T47D (cell line): ENCODE results near the gene SERBP1.
"Not testable (repeated sequence)": the region's sequence is repeated elsewhere in the genome, so short reads cannot be mapped to it uniquely, and the experiment has no call there.

ENCODE experiments used
- DNase-seq, 2 experiments: peaks; one replicate each; pipeline versions ENCODE4 v3.0.0 to v3.0.0-alpha.2; 2011 to 2012; ENCODE audit warnings: low read depth in 1 of 2, low spot score in 1 of 2
- JUND ChIP-seq: IDR thresholded peaks from 2 replicates; pipeline ENCODE4 v1.6.1; 2012; ENCODE audit warnings: low read depth
- in situ Hi-C: cut with HindIII; loops from 2 replicates; pipeline ENCODE4 v1.10.0; 2016; ENCODE audit warnings: low sequenced_read_pairs, low pct_unique_long_range_greater_than_20kb

SERBP1 gene

DNA sequence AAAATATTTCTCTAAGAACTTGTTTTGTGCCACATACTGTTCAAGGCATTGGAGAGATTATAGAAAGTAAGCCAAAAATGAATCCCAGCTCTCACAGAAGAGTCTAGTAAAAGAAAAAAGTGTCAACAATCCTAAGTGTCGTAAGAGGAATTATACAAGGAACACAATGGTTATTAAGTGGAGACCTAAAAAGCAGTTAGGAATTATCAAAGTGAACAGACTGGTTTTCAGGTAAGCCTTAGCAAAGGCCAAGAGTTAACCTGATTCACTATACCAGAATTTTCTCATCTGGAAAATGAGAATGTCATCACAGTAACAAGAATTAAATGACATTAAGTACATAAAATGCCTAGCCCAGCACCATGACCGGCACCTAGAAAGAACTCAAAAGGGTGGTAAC is 15.6 kb downstream of the SERBP1 start:
- DNase-seq = no peak
- in situ Hi-C loops = no loop called here
- TF ChIP-seq JUND = no peak

DNA sequence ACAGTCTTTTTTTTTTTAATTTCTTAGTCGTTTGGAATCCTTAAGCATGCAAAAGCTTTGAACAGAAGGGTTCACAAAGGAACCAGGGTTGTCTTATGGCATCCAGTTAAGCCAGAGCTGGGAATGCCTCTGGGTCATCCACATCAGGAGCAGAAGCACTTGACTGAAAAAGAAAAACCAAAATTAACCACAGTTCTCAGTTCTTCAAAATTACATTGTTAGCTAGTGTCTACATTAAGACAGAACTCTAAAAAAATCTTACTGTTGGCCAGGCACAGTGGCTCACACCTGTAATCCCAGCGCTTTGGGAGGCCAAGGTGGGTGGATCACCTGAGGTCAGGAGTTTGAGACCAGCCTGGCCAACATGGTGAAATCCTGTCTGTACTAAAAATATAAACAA is 17.1 kb downstream of the SERBP1 start:
- DNase-seq, in situ Hi-C loops: not testable (repeated sequence)

DNA sequence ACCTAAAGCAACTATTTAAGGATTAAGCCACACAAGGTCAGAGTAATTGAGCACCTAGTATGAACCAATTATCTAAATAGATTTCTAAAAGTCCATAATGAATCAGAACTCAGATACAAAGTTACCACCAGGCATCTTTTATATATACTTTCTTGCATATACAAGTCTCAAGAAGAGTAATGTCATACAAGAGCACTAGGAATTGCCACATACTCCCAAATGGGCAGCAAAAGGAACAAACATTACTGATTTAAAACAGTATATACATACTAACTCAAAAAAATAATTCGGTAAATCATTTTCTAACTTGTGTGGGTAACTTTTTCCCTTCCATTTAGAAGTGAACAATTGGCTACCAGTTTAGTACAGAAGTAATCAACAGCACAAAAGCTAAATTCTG is 22.1 kb downstream of the SERBP1 start:
- DNase-seq = no peak
- in situ Hi-C loops = no loop called here
- no peak for TF ChIP-seq JUND

DNA sequence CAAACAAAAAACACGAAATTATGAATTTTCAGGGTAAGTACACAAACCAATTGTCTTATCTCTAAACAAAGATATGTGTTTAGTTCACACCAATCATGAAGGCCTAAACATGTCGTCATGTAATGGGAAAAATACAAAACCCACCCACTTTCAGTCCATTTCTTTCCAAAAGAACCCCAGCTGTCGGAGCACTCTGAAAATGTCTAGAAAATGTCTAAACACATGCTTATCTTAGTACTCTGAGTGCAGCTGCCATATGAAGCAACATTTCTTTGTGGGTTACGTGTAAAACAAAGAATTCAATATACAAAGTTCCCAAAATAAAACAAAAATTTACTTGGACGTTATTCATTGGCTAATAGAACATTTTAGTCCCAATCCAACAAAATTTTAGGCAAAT is 22.7 kb downstream of the SERBP1 start:
- in situ Hi-C loops = no loop called here
- TF ChIP-seq JUND = no peak
- DNase-seq = no peak

DNA sequence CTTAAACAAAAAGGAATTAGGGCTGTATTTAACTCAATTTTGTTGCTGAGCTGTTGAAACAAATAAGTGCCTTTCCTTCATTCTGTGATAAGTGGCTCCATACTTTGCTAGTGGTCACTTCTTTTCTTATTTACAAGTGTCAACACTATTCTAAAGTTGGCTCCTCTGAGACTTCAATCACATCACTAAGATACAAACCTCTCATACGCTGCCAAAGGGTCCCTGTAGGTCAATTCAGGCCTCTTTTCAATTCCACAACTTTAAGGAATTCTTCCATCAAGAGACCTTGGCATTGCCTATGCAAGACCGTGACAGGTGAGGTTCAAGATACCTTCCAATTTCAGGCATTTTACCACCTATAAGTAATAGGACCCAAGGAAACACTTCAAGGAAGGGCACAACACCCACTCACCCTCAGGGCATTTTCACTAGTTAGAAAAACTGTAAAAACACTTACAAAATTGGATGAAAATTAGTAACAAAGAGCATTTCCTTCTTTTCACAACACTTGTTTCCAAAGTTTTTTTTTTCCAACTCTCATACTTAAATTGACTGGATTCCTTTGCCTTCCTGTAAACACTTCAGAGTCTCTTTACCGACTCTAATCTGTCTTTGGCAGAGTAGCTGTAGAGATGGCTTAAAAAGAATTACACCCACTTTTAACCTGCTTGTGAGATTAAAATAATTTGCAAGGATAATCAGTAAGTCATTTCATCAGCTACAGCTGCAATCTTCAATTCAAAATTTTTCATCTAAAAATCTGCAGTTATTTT is 24.5 kb downstream of the SERBP1 start:
- in situ Hi-C loops = no loop called here
- TF ChIP-seq JUND = no peak
- no peak for DNase-seq

DNA sequence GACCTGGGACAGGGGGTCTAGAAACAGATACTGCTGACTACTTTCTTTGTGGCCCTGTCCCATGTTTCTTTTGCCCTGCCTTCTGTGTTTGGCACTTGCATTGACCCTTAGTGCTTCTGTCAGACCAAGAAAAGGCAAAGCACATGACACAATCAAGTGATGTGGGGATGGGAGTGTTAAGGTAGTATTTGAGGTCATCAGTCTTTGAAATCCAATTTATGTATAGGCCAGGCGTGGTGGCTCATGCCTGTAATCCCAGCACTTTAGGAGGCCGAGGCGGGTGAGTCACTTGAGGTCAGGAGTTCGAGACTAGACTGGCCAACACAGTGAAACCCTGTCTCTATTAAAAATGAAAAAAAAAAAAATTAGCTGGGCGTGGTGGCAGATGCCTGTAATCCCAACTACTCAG is 26.0 kb downstream of the SERBP1 start:
- in situ Hi-C loops = no loop called here
- no peak for DNase-seq
- TF ChIP-seq JUND = no peak

DNA sequence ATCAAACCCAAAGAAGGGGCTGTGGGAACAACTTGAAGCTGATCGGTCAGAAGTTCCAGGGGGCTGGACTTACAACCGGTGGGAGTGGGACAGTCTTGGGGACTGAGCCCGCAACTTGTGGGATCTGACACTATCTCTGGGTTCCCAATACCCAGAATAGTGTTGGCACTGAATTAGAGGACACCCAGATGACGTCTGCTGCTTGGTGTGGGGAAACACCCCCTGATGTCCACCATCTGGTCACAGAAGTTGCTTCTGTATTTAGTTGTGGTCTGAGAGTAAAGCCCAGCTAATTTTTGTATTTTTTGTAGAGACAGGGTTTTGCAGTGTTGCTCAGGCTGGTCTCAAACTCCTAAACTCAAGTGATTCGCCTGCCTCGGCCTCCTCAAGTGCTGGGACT is 28.8 kb downstream of the SERBP1 start:
- DNase-seq = no peak
- TF ChIP-seq JUND = no peak
- in situ Hi-C loops = no loop called here

- DNase-seq, in situ Hi-C loops: not testable (repeated sequence)
Measured at GRCh38 chr1:67400029-67400786, 30.0 kb downstream of the SERBP1 start.

- in situ Hi-C loops = no loop called here
- DNase-seq = no peak
- TF ChIP-seq JUND = no peak
Measured at GRCh38 chr1:67399199-67399993, 30.8 kb downstream of the SERBP1 start.

GRCh38 chr1:67394548-67394947 is 35.7 kb downstream of the SERBP1 start:
- no peak for TF ChIP-seq JUND
- in situ Hi-C loops = no loop called here
- DNase-seq = no peak

DNA sequence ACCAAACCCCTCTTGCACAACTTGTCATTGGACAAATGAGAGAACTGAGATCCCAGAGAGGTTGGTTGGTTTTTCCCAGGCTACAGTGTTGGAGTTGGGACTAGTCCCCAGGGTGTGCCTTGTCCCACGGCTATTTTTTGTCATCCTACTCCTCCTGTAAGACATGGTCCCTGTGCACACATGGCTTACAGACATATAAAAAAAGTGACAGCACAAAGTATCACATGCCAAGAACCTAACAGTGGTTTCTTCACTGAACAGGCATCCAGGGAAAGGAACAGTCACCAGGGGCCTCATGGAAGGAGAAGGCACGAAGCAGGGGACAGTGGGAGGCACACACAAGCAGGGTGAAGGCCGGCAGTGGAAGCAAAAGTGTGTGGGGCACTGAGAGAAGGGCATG is 36.5 kb downstream of the SERBP1 start:
- no peak for DNase-seq
- no peak for TF ChIP-seq JUND
- in situ Hi-C loops = no loop called here

DNA sequence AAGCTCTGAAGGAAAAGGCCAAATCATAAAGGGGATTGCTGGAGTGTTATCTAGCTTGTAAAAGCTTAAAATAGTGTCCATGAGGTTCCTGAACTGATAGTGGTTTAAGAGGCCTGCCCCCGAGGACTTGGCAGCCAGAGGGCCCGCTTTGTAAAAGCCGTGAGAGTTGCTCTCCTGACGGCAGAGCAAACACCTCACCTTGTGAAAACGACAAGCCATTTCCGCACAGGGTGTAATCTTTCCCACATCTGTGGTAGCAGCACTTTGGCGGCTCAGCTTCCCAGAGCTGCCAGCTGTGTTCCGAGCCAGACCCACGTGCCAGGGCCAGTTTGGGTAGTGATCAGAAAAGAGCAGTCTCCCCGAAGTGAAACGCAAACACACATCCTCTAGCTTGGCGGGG is 37.0 kb downstream of the SERBP1 start:
- no peak for TF ChIP-seq JUND
- in situ Hi-C loops = no loop called here
- no peak for DNase-seq
